Measurements from ENCODE around the gene CACNA2D3.

CACNA2D3 gene

GRCh38 chr3:54780336-54780735, 658.0 kb downstream of the CACNA2D3 start:
- no peak overlapping the region for H3K4me3 ChIP-seq
- in situ Hi-C loops (cut with MboI; ENCODE audit: low sequenced_read_pairs) = no loop called here
- no peaks in the 10 kb centered on the region for H3K36me3 ChIP-seq (replicated peaks)
- H3K27me3 ChIP-seq (ENCODE audit: low read depth) = no peaks in the 10 kb centered on the region
- DNase-seq (ENCODE audit: low spot score in 2 of 2) = no peak
- H3K4me1 ChIP-seq = no peaks in the 10 kb centered on the region
- H3K9me3 ChIP-seq = no peaks in the 10 kb centered on the region

- no peak for DNase-seq (ENCODE audit: low spot score in 2 of 2)
- in situ Hi-C loops (cut with MboI; ENCODE audit: low sequenced_read_pairs) = no loop called here
Observed at GRCh38 chr3:54781728-54782127, 659.4 kb downstream of the CACNA2D3 start.

GRCh38 chr3:54783611-54784010, 661.3 kb downstream of the CACNA2D3 start:
- no peak overlapping the region for H3K4me3 ChIP-seq
- in situ Hi-C loops (cut with MboI; ENCODE audit: low sequenced_read_pairs) = no loop called here
- H3K36me3 ChIP-seq (replicated peaks) = no peaks in the 10 kb centered on the region
- H3K27me3 ChIP-seq (ENCODE audit: low read depth) = no peaks in the 10 kb centered on the region
- H3K4me1 ChIP-seq = no peaks in the 10 kb centered on the region
- no peaks in the 10 kb centered on the region for H3K9me3 ChIP-seq
- DNase-seq (ENCODE audit: low spot score in 2 of 2) = no peak

More at GRCh38 chr3:54781728-54782127, 659.4 kb downstream of the CACNA2D3 start:
- no peaks in the 10 kb centered on the region for H3K9me3 ChIP-seq
- H3K36me3 ChIP-seq (replicated peaks) = no peaks in the 10 kb centered on the region
- H3K4me3 ChIP-seq = no peak overlapping the region
- H3K4me1 ChIP-seq = no peaks in the 10 kb centered on the region
- H3K27me3 ChIP-seq (ENCODE audit: low read depth) = no peaks in the 10 kb centered on the region

- in situ Hi-C loops (cut with MboI; ENCODE audit: low sequenced_read_pairs) = no loop called here
- Histone ChIP-seq H3K36me3 (replicated peaks) (no peaks in the 10 kb centered on the region), H3K9me3 (no peaks in the 10 kb centered on the region), H3K4me3 (no peak overlapping the region), H3K4me1 (no peaks in the 10 kb centered on the region), H3K27me3 (ENCODE audit: low read depth) (no peaks in the 10 kb centered on the region)
- no peak for DNase-seq (ENCODE audit: low spot score in 2 of 2)
Observed at GRCh38 chr3:54784021-54784420, 661.7 kb downstream of the CACNA2D3 start.

- DNase-seq (ENCODE audit: low spot score in 2 of 2) = no peak
- in situ Hi-C loops (cut with MboI; ENCODE audit: low sequenced_read_pairs) = no loop called here
- Histone ChIP-seq H3K4me3 (no peak overlapping the region), H3K27me3 (ENCODE audit: low read depth) (no peaks in the 10 kb centered on the region), H3K4me1 (no peaks in the 10 kb centered on the region), H3K36me3 (replicated peaks) (no peaks in the 10 kb centered on the region), H3K9me3 (no peaks in the 10 kb centered on the region)
Observed at GRCh38 chr3:54785976-54786375, 663.6 kb downstream of the CACNA2D3 start.

GRCh38 chr3:54790051-54790450, 667.7 kb downstream of the CACNA2D3 start:
- no peaks in the 10 kb centered on the region for H3K9me3 ChIP-seq
- in situ Hi-C loops (cut with MboI; ENCODE audit: low sequenced_read_pairs) = no loop called here
- no peak for DNase-seq (ENCODE audit: low spot score in 2 of 2)
- H3K27me3 ChIP-seq (ENCODE audit: low read depth) = no peaks in the 10 kb centered on the region
- H3K4me3 ChIP-seq = no peak overlapping the region
- H3K36me3 ChIP-seq (replicated peaks) = no peaks in the 10 kb centered on the region
- no peaks in the 10 kb centered on the region for H3K4me1 ChIP-seq

- Histone ChIP-seq H3K4me3 (no peak overlapping the region), H3K4me1 (no peaks in the 10 kb centered on the region), H3K27me3 (ENCODE audit: low read depth) (no peaks in the 10 kb centered on the region), H3K9me3 (no peaks in the 10 kb centered on the region), H3K36me3 (replicated peaks) (no peaks in the 10 kb centered on the region)
- in situ Hi-C loops (cut with MboI; ENCODE audit: low sequenced_read_pairs) = no loop called here
- no peak for DNase-seq (ENCODE audit: low spot score in 2 of 2)
Observed at GRCh38 chr3:54791501-54792156, 669.3 kb downstream of the CACNA2D3 start.

- DNase-seq (ENCODE audit: low spot score in 2 of 2) = no peak
- in situ Hi-C loops (cut with MboI; ENCODE audit: low sequenced_read_pairs) = no loop called here
Observed at GRCh38 chr3:54792584-54792983, 670.2 kb downstream of the CACNA2D3 start.

GRCh38 chr3:54793171-54793570, 670.8 kb downstream of the CACNA2D3 start:
- Histone ChIP-seq H3K4me1 (peaks cover 6% of the 10 kb centered on the region; the same call in 1 of the 2 replicates), H3K4me3 (no peak overlapping the region), H3K9me3 (no peaks in the 10 kb centered on the region), H3K36me3 (replicated peaks) (no peaks in the 10 kb centered on the region), H3K27me3 (ENCODE audit: low read depth) (no peaks in the 10 kb centered on the region)
- in situ Hi-C loops (cut with MboI; ENCODE audit: low sequenced_read_pairs) = no loop called here
- DNase-seq (ENCODE audit: low spot score in 2 of 2) = no peak

More at GRCh38 chr3:54792584-54792983, 670.2 kb downstream of the CACNA2D3 start:
- Histone ChIP-seq H3K9me3 (no peaks in the 10 kb centered on the region), H3K4me1 (peaks cover 3% of the 10 kb centered on the region; the same call in 1 of the 2 replicates), H3K27me3 (ENCODE audit: low read depth) (no peaks in the 10 kb centered on the region), H3K4me3 (no peak overlapping the region), H3K36me3 (replicated peaks) (no peaks in the 10 kb centered on the region)

- in situ Hi-C loops (cut with MboI; ENCODE audit: low sequenced_read_pairs) = no loop called here
- H3K36me3 ChIP-seq (replicated peaks) = no peaks in the 10 kb centered on the region
- DNase-seq (ENCODE audit: low spot score in 2 of 2) = no peak
- no peaks in the 10 kb centered on the region for H3K27me3 ChIP-seq (ENCODE audit: low read depth)
- no peaks in the 10 kb centered on the region for H3K9me3 ChIP-seq
- H3K4me3 ChIP-seq = no peak overlapping the region
- H3K4me1 ChIP-seq = peaks cover 11% of the 10 kb centered on the region; the same call in 1 of the 2 replicates
Observed at GRCh38 chr3:54797111-54797510, 674.8 kb downstream of the CACNA2D3 start.

GRCh38 chr3:54800478-54800877, 678.1 kb downstream of the CACNA2D3 start:
- Histone ChIP-seq H3K4me3 (no peak overlapping the region), H3K4me1 (peaks cover 11% of the 10 kb centered on the region; the same call in 1 of the 2 replicates), H3K9me3 (no peaks in the 10 kb centered on the region), H3K36me3 (replicated peaks) (no peaks in the 10 kb centered on the region), H3K27me3 (ENCODE audit: low read depth) (no peaks in the 10 kb centered on the region)
- in situ Hi-C loops (cut with MboI; ENCODE audit: low sequenced_read_pairs) = no loop called here
- DNase-seq (ENCODE audit: low spot score in 2 of 2) = no peak

- no peak for DNase-seq (ENCODE audit: low spot score in 2 of 2)
- Histone ChIP-seq H3K4me3 (no peak overlapping the region), H3K4me1 (peaks cover 11% of the 10 kb centered on the region; the same call in 1 of the 2 replicates), H3K9me3 (no peaks in the 10 kb centered on the region), H3K36me3 (replicated peaks) (no peaks in the 10 kb centered on the region), H3K27me3 (ENCODE audit: low read depth) (no peaks in the 10 kb centered on the region)
- in situ Hi-C loops (cut with MboI; ENCODE audit: low sequenced_read_pairs) = no loop called here
Observed at GRCh38 chr3:54801977-54802376, 679.6 kb downstream of the CACNA2D3 start.

- H3K9me3 ChIP-seq = no peaks in the 10 kb centered on the region
- DNase-seq (ENCODE audit: low spot score in 2 of 2) = no peak
- H3K4me1 ChIP-seq = no peaks in the 10 kb centered on the region
- H3K4me3 ChIP-seq = no peak overlapping the region
- H3K27me3 ChIP-seq (ENCODE audit: low read depth) = no peaks in the 10 kb centered on the region
- in situ Hi-C loops (cut with MboI; ENCODE audit: low sequenced_read_pairs) = no loop called here
- no peaks in the 10 kb centered on the region for H3K36me3 ChIP-seq (replicated peaks)
Observed at GRCh38 chr3:54810401-54810800, 688.0 kb downstream of the CACNA2D3 start.

GRCh38 chr3:54814224-54814623, 691.9 kb downstream of the CACNA2D3 start:
- Histone ChIP-seq H3K9me3 (no peaks in the 10 kb centered on the region), H3K4me3 (no peak overlapping the region), H3K27me3 (ENCODE audit: low read depth) (no peaks in the 10 kb centered on the region), H3K4me1 (no peaks in the 10 kb centered on the region), H3K36me3 (replicated peaks) (no peaks in the 10 kb centered on the region)
- in situ Hi-C loops (cut with MboI; ENCODE audit: low sequenced_read_pairs) = no loop called here
- no peak for DNase-seq (ENCODE audit: low spot score in 2 of 2)

- H3K27me3 ChIP-seq (ENCODE audit: low read depth) = no peaks in the 10 kb centered on the region
- no peaks in the 10 kb centered on the region for H3K9me3 ChIP-seq
- DNase-seq (ENCODE audit: low spot score in 2 of 2) = no peak
- in situ Hi-C loops (cut with MboI; ENCODE audit: low sequenced_read_pairs) = no loop called here
- no peak overlapping the region for H3K4me3 ChIP-seq
- H3K36me3 ChIP-seq (replicated peaks) = no peaks in the 10 kb centered on the region
- peaks cover 3% of the 10 kb centered on the region for H3K4me1 ChIP-seq
Observed at GRCh38 chr3:54817628-54818027, 695.3 kb downstream of the CACNA2D3 start.

Measured in HAP-1 (cell line).